OCI-LY3 (cell line): ENCODE results near the gene BEGAIN.

Source experiments
- H2AFZ ChIP-seq: fragments of 200-600, 300-600 bp; shearing (Covaris generic); 2 replicates; pipeline ENCODE4 v1.6.0; 2014; ENCODE audit warnings: antibody characterized with exemption, low read depth, low read length
- H3K27ac ChIP-seq: fragments of 200-600, 300-600 bp; sonication (generic); 2 replicates; pipeline ENCODE4 v1.5.1; 2014; ENCODE audit warnings: mild to moderate bottlenecking, low read length, moderate library complexity, mixed read lengths
- H3K27me3 ChIP-seq: fragments of 200-600, 300-600 bp; sonication (generic); 2 replicates; pipeline ENCODE4 v1.6.1; 2014; ENCODE audit warnings: low read depth, low read length, mixed read lengths
- H3K36me3 ChIP-seq: fragments of 200-600, 300-600 bp; sonication (generic); replicated peaks from 2 replicates; pipeline ENCODE3; 2014; ENCODE audit warnings: low read depth, low read length, mixed read lengths
- H3K4me1 ChIP-seq: fragments of 300-600, 200-600 bp; sonication (generic); 2 replicates; pipeline ENCODE4 v1.6.1; 2014; ENCODE audit warnings: low read length, mixed read lengths
- H3K4me2 ChIP-seq: fragments of 200-600, 300-600 bp; sonication (generic); 2 replicates; pipeline ENCODE4 v1.6.1; 2014; ENCODE audit warnings: low read length, mixed read lengths
- H3K4me3 ChIP-seq: fragments of 300-600, 200-600 bp; sonication (generic); 2 replicates; pipeline ENCODE4 v1.5.1; 2014; ENCODE audit warnings: antibody characterized with exemption, mild to moderate bottlenecking, low read length, moderate library complexity
- H3K79me2 ChIP-seq: fragments of 300-600, 200-600 bp; shearing (Covaris generic); 2 replicates; pipeline ENCODE4 v1.6.1; 2014; ENCODE audit warnings: mild to moderate bottlenecking, low read length, mixed read lengths
- H3K9ac ChIP-seq: fragments of 300-600, 200-600 bp; shearing (Covaris generic); 2 replicates; pipeline ENCODE4 v1.6.0; 2014; ENCODE audit warnings: mild to moderate bottlenecking, low read length, moderate library complexity
- H3K9me3 ChIP-seq: fragments of 200-600, 300-600 bp; shearing (Covaris generic); 2 replicates; pipeline ENCODE4 v1.6.1; 2014; ENCODE audit warnings: low read length, mixed read lengths; ENCODE audit not compliant: insufficient read depth
- H4K20me1 ChIP-seq: fragments of 200-600, 300-600 bp; sonication (generic); 2 replicates; pipeline ENCODE4 v1.6.1; 2016; ENCODE audit warnings: low read length, mixed read lengths; ENCODE audit not compliant: insufficient read depth
- EZH2phosphoT487 ChIP-seq: fragments of 200-600 bp; shearing (Covaris generic); IDR thresholded peaks from 2 replicates; pipeline ENCODE4 v1.6.1; 2018; ENCODE audit warnings: antibody characterized with exemption, mixed run types, low read depth
- TF ChIP-seq, protein P1 (sequence below): fragments of 200-600, 300-600 bp; sonication (generic); IDR thresholded peaks from 2 replicates; pipeline ENCODE4 v1.5.1; 2014; ENCODE audit warnings: antibody characterized with exemption, low read length, low read depth

The BEGAIN gene

DNA sequence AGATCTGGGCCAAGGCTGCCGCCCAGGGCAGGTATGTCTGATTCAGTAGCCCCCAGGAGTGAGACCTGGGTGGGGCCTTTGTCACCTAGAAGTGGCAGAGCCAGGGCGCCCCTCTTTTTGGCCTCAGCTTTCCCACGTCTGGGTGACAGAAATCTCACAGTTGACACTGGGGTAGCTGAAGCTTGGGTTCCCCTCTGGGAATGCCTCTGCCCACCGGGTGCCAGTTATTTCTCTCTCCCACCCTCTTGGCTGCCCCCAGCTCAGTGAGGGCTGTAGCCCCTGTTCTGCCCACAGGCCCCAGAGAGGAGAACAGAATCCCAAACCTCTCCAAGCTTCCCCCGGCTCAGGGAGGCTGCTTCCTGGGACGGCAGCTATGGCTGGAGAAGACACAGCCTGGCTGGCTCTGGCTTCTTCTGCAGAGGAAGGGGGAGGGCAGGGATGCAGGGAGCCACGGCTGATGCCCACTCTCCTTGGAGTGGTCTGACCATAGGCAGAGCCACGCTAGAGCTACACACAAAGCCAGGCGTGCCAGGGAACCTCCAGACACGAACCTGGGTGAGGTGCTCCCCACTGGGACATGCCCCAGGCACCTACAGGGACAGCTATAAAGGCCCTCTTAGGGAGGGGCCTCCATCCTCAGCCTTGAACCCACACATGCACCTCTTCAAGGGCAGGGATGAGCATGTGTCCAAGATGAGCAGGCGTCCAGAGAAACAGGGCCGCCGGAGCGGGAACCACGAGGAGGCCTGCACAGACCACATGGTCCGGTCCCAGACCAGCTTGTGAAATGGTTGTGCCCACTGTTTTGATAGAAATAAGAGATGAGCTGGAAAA, 51.7 kb downstream of the BEGAIN start:
- H3K9me3 ChIP-seq, result no peaks in the 10 kb centered on the region
- H3K27ac ChIP-seq, result no peak overlapping the region
- no peak overlapping the region for H3K9ac ChIP-seq
- no peaks in the 10 kb centered on the region for H3K4me1 ChIP-seq
- no peak overlapping the region for H3K4me2 ChIP-seq
- H2AFZ ChIP-seq, result no peak overlapping the region
- H4K20me1 ChIP-seq, result no peaks in the 10 kb centered on the region
- no peaks in the 10 kb centered on the region for H3K27me3 ChIP-seq
- no peak overlapping the region for H3K4me3 ChIP-seq
- no peaks in the 10 kb centered on the region for H3K79me2 ChIP-seq
- TF ChIP-seq, protein P1, sequence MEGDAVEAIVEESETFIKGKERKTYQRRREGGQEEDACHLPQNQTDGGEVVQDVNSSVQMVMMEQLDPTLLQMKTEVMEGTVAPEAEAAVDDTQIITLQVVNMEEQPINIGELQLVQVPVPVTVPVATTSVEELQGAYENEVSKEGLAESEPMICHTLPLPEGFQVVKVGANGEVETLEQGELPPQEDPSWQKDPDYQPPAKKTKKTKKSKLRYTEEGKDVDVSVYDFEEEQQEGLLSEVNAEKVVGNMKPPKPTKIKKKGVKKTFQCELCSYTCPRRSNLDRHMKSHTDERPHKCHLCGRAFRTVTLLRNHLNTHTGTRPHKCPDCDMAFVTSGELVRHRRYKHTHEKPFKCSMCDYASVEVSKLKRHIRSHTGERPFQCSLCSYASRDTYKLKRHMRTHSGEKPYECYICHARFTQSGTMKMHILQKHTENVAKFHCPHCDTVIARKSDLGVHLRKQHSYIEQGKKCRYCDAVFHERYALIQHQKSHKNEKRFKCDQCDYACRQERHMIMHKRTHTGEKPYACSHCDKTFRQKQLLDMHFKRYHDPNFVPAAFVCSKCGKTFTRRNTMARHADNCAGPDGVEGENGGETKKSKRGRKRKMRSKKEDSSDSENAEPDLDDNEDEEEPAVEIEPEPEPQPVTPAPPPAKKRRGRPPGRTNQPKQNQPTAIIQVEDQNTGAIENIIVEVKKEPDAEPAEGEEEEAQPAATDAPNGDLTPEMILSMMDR, result no peak
- no peaks in the 10 kb centered on the region for H3K36me3 ChIP-seq

DNA sequence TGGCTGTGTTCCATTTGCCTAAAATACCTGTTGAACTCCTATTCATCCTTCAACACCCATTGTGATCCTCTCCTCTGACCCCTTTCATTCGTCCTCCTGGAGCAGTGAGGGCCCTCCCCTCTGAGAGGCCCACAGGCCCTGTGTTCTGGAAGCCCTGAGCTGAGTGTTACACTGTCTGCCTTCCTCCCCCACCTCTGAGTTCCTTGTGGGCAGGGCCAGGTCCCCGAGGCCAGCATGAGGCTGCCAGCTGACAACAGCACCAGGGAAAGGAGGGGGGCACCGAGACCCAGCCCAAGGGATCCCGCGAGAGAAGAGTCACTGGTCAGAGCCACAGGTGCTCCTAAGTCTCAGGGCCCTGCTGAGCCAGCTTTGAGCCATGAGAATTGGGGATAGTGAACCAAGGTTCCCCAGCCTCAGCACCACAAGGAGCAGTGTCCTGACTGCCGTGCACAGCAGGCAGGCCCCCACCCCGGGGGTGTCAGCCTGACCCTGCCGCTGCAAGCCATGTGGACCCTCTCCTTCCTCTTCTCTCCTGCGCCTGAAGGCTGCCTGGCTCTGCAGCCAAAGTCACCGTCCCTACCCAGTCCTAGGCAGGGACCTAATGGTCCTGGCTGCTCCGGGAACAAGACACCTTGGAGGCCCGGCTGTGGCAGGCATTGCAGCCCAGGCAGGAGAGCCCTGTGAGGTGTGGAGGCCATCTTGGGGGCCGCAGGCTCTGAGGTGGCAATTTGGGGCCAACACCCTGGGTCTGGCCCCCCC, 52.5 kb downstream of the BEGAIN start:
- Histone ChIP-seq H3K4me1 (no peaks in the 10 kb centered on the region), H3K79me2 (no peaks in the 10 kb centered on the region), H3K9me3 (no peaks in the 10 kb centered on the region), H3K27ac (no peak overlapping the region), H3K9ac (no peak overlapping the region), H2AFZ (no peak overlapping the region), H3K4me3 (no peak overlapping the region), H3K27me3 (no peaks in the 10 kb centered on the region), H4K20me1 (no peaks in the 10 kb centered on the region), H3K4me2 (no peak overlapping the region), H3K36me3 (no peaks in the 10 kb centered on the region)
- TF ChIP-seq EZH2phosphoT487, result no peak
- TF ChIP-seq, protein P1, result no peak

DNA sequence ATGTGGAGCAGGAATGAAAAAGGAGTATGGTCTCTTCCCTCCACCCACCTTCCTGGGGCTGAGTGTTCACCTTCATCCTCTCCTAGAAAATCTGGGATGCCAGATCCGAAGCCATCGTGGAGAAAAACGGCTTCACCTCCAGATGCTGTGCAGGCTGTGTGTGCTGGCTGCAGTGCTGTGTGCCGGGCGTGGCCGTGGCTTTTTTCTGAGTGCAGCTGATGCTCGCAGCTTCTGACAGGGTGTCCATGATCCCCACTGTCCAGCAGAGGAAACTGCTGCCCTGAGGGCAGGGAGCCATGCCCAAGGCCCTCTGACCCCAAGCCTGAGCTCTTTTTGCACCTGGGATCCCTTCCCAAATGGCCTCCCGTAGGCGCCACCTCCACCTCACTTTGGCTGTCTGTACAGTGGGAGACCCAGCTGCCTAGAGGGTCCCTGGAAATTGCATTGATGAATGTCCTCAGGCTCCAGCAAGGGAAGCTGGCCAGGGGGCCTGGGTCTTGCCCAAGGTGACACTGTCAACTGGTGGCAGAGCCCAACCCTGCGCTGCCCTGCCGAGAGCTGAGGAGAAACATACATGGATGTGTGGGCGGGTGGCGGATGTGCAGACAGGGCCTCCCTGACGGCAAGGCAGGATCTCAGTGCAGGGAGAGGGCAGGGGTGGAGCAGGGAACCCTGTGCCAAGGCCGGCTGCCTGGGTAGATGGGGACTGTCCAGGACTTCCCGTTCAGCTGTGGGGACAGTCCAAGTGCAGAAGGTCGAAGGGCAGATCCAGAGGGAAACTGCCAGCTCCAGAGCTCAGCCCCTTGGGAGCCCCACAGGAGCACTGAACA, 53.3 kb downstream of the BEGAIN start:
- Histone ChIP-seq H3K4me3 (no peak overlapping the region), H2AFZ (no peak overlapping the region), H3K27me3 (no peaks in the 10 kb centered on the region), H3K9me3 (no peaks in the 10 kb centered on the region), H3K79me2 (no peaks in the 10 kb centered on the region), H3K4me2 (no peak overlapping the region), H4K20me1 (no peaks in the 10 kb centered on the region), H3K4me1 (no peaks in the 10 kb centered on the region), H3K36me3 (no peaks in the 10 kb centered on the region), H3K9ac (no peak overlapping the region), H3K27ac (no peak overlapping the region)
- no peak for TF ChIP-seq EZH2phosphoT487
- TF ChIP-seq, protein P1, result no peak
